ENCODE results near the gene KSR1.

GRCh38 chr17:27460196-27460725, 4.0 kb downstream of the KSR1 start:
- TF ChIP-seq EZH2phosphoT487 (IDR thresholded peaks at IDR 0.05; ENCODE audit: borderline replicate concordance, low read depth) (no peak), POLR2AphosphoS5 (IDR thresholded peaks at IDR 0.05; ENCODE audit: low read depth, low read length) (no peak), CTCF (IDR thresholded peaks at IDR 0.05) (no peak), MEF2A (IDR thresholded peaks at IDR 0.05; ENCODE audit: borderline replicate concordance, low read depth) (no peak), USF2 (IDR thresholded peaks at IDR 0.05; ENCODE audit: borderline replicate concordance, low read depth, low read length) (no peak), FOSL2 (IDR thresholded peaks at IDR 0.05; ENCODE audit: borderline replicate concordance, low read depth) (no peak)
